K562 (cell line): ENCODE results near the gene OMG. TPM values are rescaled to one million over a fixed set of nuclear protein-coding genes. Genes with fewer than 3 reads are reported as not detected.
A peak's percentile ranks its signal among the peaks of the same experiment; 100 is the strongest.

Experiments
- ATAC-seq: fragments of 200-7000 bp; cut with Tn5 transposase; 3 replicates; pipeline ENCODE4 v1.9.1; 2020; ENCODE audit warnings: moderate library complexity
- BruUV-seq: library from RNA; stranded (reverse); fragments of 400-500 nt; replicated peaks from 2 replicates; lab custom pipeline; 2021; lab: Mats Ljungman, UMichigan
- CTCF ChIA-PET: fragments of 300-600 bp; formaldehyde crosslinking; extraction: SDS; loops from one replicate; lab custom pipeline; 2021; ENCODE audit warnings: low intra/inter-chr PET ratio; lab: Yijun Ruan, JAX
- POLR2A ChIA-PET: fragments of 300-600, 350-650 bp; sonication (Branson Sonifier 250); formaldehyde crosslinking; extraction: SDS; loops from one replicate; lab custom pipeline; 2021; ENCODE audit warnings: antibody characterized with exemption, inconsistent platforms; lab: Yijun Ruan, JAX
- DNase-seq, 4 experiments: peaks; one replicate each; pipeline versions ENCODE4 v3.0.0 to v3.0.0-alpha.2; 2011 to 2018; ENCODE audit warnings: low spot score in 3 of 4, mixed read lengths in 3 of 4; ENCODE audit errors: extremely low read depth in 1 of 4
- FAIRE-seq: peaks from 2 replicates; lab custom pipeline; 2011; peaks lifted over from hg19 to GRCh38; lab: Jason Lieb, UNC
- H2AFZ ChIP-seq: 2 replicates; pipeline ENCODE4 v1.6.0; 2011; ENCODE audit warnings: low read depth, low read length, control low read depth, inconsistent platforms
- H3K27ac ChIP-seq: fragments of 200-600 bp; 3 replicates; pipeline ENCODE4 v1.8.0; 2011; ENCODE audit warnings: low read depth, mild to moderate bottlenecking, control low read depth, inconsistent platforms, low read length, moderate library complexity, mixed read lengths; ENCODE audit errors: extremely low read depth
- H3K27me3 ChIP-seq, 2 experiments: fragments of 300-600 bp in 1 of 2; 2 replicates in 1 of 2; 3 replicates in 1 of 2; pipeline versions ENCODE4 v1.6.0 to v1.8.0; 2011; ENCODE audit warnings: inconsistent platforms in 2 of 2, low read length in 2 of 2, mild to moderate bottlenecking in 1 of 2, mixed read lengths in 1 of 2, moderate library complexity in 1 of 2; ENCODE audit not compliant: control insufficient read depth in 2 of 2, insufficient read depth in 2 of 2
- H3K36me3 ChIP-seq: fragments of 300-600 bp; 3 replicates; pipeline ENCODE4 v1.8.0; 2011; ENCODE audit warnings: mild to moderate bottlenecking, low read length, inconsistent platforms; ENCODE audit not compliant: control insufficient read depth, insufficient read depth
- H3K4me1 ChIP-seq, 2 experiments: fragments of 200-600 bp in 1 of 2; replicated peaks in 1 of 2; 2 replicates in 1 of 2; 3 replicates in 1 of 2; pipeline versions ENCODE4 v1.5.1 to v1.8.0; 2011; ENCODE audit warnings: inconsistent platforms in 2 of 2, low read length in 2 of 2, mild to moderate bottlenecking in 1 of 2, mixed read lengths in 1 of 2, moderate library complexity in 1 of 2; ENCODE audit not compliant: control insufficient read depth in 2 of 2, insufficient read depth in 2 of 2
- H3K4me2 ChIP-seq: 2 replicates; pipeline ENCODE4 v1.6.1; 2011; ENCODE audit warnings: low read length, control low read depth, inconsistent platforms, mixed read lengths; ENCODE audit not compliant: insufficient read depth
- H3K4me3 ChIP-seq: fragments of 200-600 bp; sonication (generic), shearing (Covaris generic); 2 replicates; pipeline ENCODE4 v1.5.1; 2016; ENCODE audit warnings: control low read depth, inconsistent platforms
- H3K79me2 ChIP-seq: fragments of 200-600 bp; 3 replicates; pipeline ENCODE4 v1.8.0; 2011; ENCODE audit warnings: low read length, inconsistent platforms; ENCODE audit not compliant: control insufficient read depth, insufficient read depth
- H3K9ac ChIP-seq, 2 experiments: 2 replicates each; pipeline versions ENCODE4 v1.6.0 to v1.6.1; 2011; ENCODE audit warnings: low read depth in 2 of 2, low read length in 2 of 2, control low read depth in 1 of 2, inconsistent platforms in 1 of 2, mild to moderate bottlenecking in 1 of 2, mixed read lengths in 1 of 2; ENCODE audit not compliant: insufficient read depth in 1 of 2
- H3K9me1 ChIP-seq: one replicate; pipeline ENCODE4 v1.6.0; 2011; ENCODE audit warnings: inconsistent platforms, mild to moderate bottlenecking, low read length, moderate library complexity; ENCODE audit not compliant: control insufficient read depth, insufficient read depth
- H3K9me3 ChIP-seq: replicated peaks from 2 replicates; pipeline ENCODE4 v1.5.1; 2011; ENCODE audit warnings: low read depth, low read length, inconsistent platforms; ENCODE audit not compliant: control insufficient read depth, insufficient read depth
- H4K20me1 ChIP-seq: replicated peaks from 2 replicates; pipeline ENCODE4 v1.6.1; 2011; ENCODE audit warnings: low read length, inconsistent platforms, mixed read lengths; ENCODE audit not compliant: control insufficient read depth, insufficient read depth
- BCL6 ChIP-seq: fragments of 250-450 bp; sonication (Bioruptor Pico); IDR thresholded peaks from 2 replicates; pipeline ENCODE4 v1.4.0; 2020
- CBX3 ChIP-seq, 2 experiments: IDR thresholded peaks; 1 replicate in 1 of 2; 2 replicates in 1 of 2; pipeline ENCODE4 v1.6.1; 2012; ENCODE audit warnings: inconsistent platforms in 2 of 2, low read length in 2 of 2, borderline replicate concordance in 1 of 2, control low read depth in 1 of 2
- ETV6 ChIP-seq, 3 experiments: fragments of 150-350 bp in 1 of 3; sonication (generic) in 1 of 3; formaldehyde crosslinking in 1 of 3; IDR thresholded peaks; 2 replicates each; pipeline versions ENCODE4 v1.6.1 to v1.8.0; 2014 to 2022; ENCODE audit warnings: borderline replicate concordance in 2 of 3, low read depth in 2 of 3, antibody characterized with exemption in 1 of 3, low read length in 1 of 3, mild to moderate bottlenecking in 1 of 3, missing genetic modification reagents in 1 of 3
- GABPB2 ChIP-seq: fragments of 250-450 bp; sonication (Bioruptor Pico); conservative IDR thresholded peaks from 2 replicates; pipeline ENCODE4 v1.5.1; 2021; ENCODE audit warnings: mild to moderate bottlenecking
- HLTF ChIP-seq: fragments of 450-650 bp; IDR thresholded peaks from 2 replicates; pipeline ENCODE4 v1.6.1; 2016
- LEF1 ChIP-seq: fragments of 450-650 bp; IDR thresholded peaks from 2 replicates; pipeline ENCODE4 v1.6.1; 2016; ENCODE audit warnings: mild to moderate bottlenecking
- MEF2D ChIP-seq: conservative IDR thresholded peaks from 2 replicates; pipeline ENCODE4 v1.6.1; 2016; ENCODE audit warnings: low read depth, missing genetic modification characterization, missing compliant biosample characterization
- NR3C1 ChIP-seq: sonication (generic); formaldehyde crosslinking; IDR thresholded peaks from 2 replicates; pipeline ENCODE4 v1.8.1; 2022; ENCODE audit warnings: missing genetic modification reagents
- TAL1 ChIP-seq: fragments of 450-650 bp; IDR thresholded peaks from 2 replicates; pipeline ENCODE4 v1.6.1; 2016; ENCODE audit warnings: mild to moderate bottlenecking
- TBL1XR1 ChIP-seq, 2 experiments: IDR thresholded peaks; 2 replicates each; pipeline ENCODE4 v1.6.1; 2012; ENCODE audit warnings: improper control_type of control experiment in 2 of 2, low read length in 2 of 2, mild to moderate bottlenecking in 1 of 2
- TCFL5 ChIP-seq: fragments of 250-450 bp; sonication (Bioruptor Pico); conservative IDR thresholded peaks from 2 replicates; pipeline ENCODE4 v1.6.1; 2021; ENCODE audit warnings: mild to moderate bottlenecking, moderate library complexity, matching md5 sums
- YY1 ChIP-seq, 3 experiments: IDR thresholded peaks; 2 replicates each; pipeline ENCODE4 v1.6.1; 2011; ENCODE audit warnings: low read length in 2 of 3, mild to moderate bottlenecking in 2 of 3, moderate library complexity in 2 of 3, borderline replicate concordance in 1 of 3, control low read depth in 1 of 3, low read depth in 1 of 3; ENCODE audit not compliant: insufficient read depth in 3 of 3, insufficient replicate concordance in 2 of 3, control insufficient read depth in 1 of 3, insufficient read length in 1 of 3; ENCODE audit errors: extremely low read depth in 1 of 3
- ZFPM2 ChIP-seq: fragments of 250-450 bp; sonication (Bioruptor Pico); IDR thresholded peaks from 2 replicates; pipeline ENCODE4 v1.5.1; 2022; ENCODE audit warnings: mild to moderate bottlenecking
- ZNF134 ChIP-seq: fragments of 250-450 bp; sonication (Bioruptor Pico); conservative IDR thresholded peaks from 2 replicates; pipeline ENCODE4 v1.4.0; 2020
- ZNF780A ChIP-seq: fragments of 250-450 bp; sonication (Bioruptor Pico); IDR thresholded peaks from 2 replicates; pipeline ENCODE4 v1.5.0; 2021; ENCODE audit warnings: mild to moderate bottlenecking
- WGBS: fragments of 100-300 bp; shearing (Covaris generic); methylation state at CpG from one replicate; pipeline ENCODE4 v1.1.6; 2016; ENCODE audit warnings: low coverage, mixed read lengths; ENCODE audit not compliant: insufficient coverage; ENCODE audit errors: missing lambda C conversion rate; 5-methylcytosine and 5-hydroxymethylcytosine counted together
- in situ Hi-C: fragments of 300-500 bp; cut with MboI; formaldehyde crosslinking; loops from 4 replicates; pipeline ENCODE4 v1.15.0; 2018; ENCODE audit warnings: inconsistent platforms, mixed read lengths
- intact Hi-C: fragments of 100-400 bp; cut with micrococcal nuclease; formaldehyde crosslinking; loops from 2 replicates; pipeline ENCODE4 v1.14.2; 2022
- polyA plus RNA-seq, 8 experiments: library from polyadenylated mRNA; depleted of rRNA in 4 of 8; stranded (reverse) in 5 of 8; unstranded in 3 of 8; fragments of >200 nt; fragmentation: Nextera tagmentation in 2 of 8; fragmentation: Illumina TruSeq in 1 of 8; extraction: Ambion mirVana in 2 of 8; extraction: Trizol in 1 of 8; gene quantifications; 2 replicates each; pipeline versions ENCODE4 v1.2.1 to v1.2.3, GENCODE V29; 2011 to 2014; ENCODE audit warnings: inconsistent platforms in 1 of 8, missing spikeins in 1 of 8
- total RNA-seq, 7 experiments: library from RNA; depleted of rRNA in 6 of 7; stranded (reverse); fragments of >200 nt in 6 of 7; fragmentation: Illumina TruSeq in 2 of 7; extraction: Trizol in 2 of 7; gene quantifications; 2 replicates each; pipeline versions ENCODE4 v1.2.1 to v1.2.3, GENCODE V29; 2011 to 2021; ENCODE audit warnings: low replicate concordance in 1 of 7

OMG gene
- total and polyA plus RNA-seq, 9 of the 15 experiments (the other 6 are each of a cell fraction or from before 2014, with no cell fraction given), result 0.41 TPM; not detected in 8

- intact Hi-C loops, result no loop called here
- in situ Hi-C loops, result no loop called here
- ATAC-seq (no peak), DNase-seq (no peak), FAIRE-seq (no peak)
- Histone ChIP-seq H3K79me2 (no peaks in the 10 kb centered on the region), H3K9me1 (no peaks in the 10 kb centered on the region), H3K4me2 (no peak overlapping the region), H3K9me3 (no peaks in the 10 kb centered on the region), H3K27me3 (no peaks in the 10 kb centered on the region), H3K4me3 (no peak overlapping the region), H3K4me1 (no peaks in the 10 kb centered on the region), H3K9ac (no peak overlapping the region), H2AFZ (no peak overlapping the region), H4K20me1 (no peaks in the 10 kb centered on the region), H3K27ac (no peak overlapping the region), H3K36me3 (peaks cover 40% of the 10 kb centered on the region; the same call in 2 of the 3 replicates)
- POLR2A ChIA-PET, result interaction anchor here (0.6 kb wide), 1 partner anchor 155 kb away, joined by 3 read pairs; the partner anchor contains the start of gene NF1
- TF ChIP-seq ZNF134 (CRISPR knock-in tag), result no peak
- peak in 1 of 3 experiments; percentile 52 for TF ChIP-seq YY1 (IDR thresholded peaks at IDR 0.05; ENCODE audit: borderline replicate concordance in 1 of 3, control insufficient read depth in 1 of 3, extremely low read depth in 1 of 3, insufficient read depth in 3 of 3, insufficient read length in 1 of 3, insufficient replicate concordance in 2 of 3, low read depth in 1 of 3, low read length in 2 of 3)
- CTCF ChIA-PET, result no interaction called here
- WGBS, result 65% methylated on average over 4 of the region's 4 CpGs
- no TSS peak for BruUV-seq
Measured at GRCh38 chr17:31249835-31250141, 47.3 kb downstream of the OMG start.

DNA sequence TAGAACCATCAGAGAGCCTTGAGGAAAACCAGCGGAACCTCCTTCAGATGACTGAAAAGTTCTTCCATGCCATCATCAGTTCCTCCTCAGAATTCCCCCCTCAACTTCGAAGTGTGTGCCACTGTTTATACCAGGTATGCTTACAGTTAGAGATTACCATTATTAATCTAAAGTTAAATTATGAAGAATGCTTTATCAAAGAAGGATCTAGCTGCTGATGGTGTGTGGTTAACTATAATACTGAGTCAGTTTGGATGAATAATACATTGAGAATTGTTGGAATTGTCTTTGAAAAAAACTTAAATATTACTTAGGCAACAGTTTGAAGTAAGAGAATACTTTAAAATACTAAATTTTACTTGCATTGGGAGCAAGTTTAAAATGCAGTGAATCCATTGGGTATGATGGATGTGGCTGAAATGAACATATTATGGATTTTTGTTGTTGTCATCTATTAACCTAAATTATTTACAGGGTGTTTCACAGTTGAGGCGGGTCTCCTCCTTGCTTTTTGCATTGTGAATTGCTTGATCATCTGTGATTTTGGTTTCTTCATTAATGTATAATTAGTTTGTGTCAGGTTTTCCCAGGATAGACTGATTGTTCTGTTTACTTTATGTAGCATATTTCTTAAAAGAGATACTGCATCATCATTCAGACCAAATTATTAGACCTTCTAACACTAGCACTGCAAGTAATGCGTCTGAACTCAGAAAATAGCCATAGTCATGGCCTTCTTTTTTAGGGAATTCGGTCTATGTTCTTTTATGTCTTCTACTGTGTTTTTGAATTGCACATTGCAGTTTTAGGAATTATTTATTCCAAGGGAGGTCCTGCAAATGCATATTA lies 47.8 kb downstream of the OMG start:
- no peak overlapping the region for H2AFZ ChIP-seq
- no peak overlapping the region for H3K4me3 ChIP-seq
- H3K9me3 ChIP-seq, result no peaks in the 10 kb centered on the region
- DNase-seq (no peak), FAIRE-seq (no peak), ATAC-seq (no peak)
- no peaks in the 10 kb centered on the region for H3K27me3 ChIP-seq
- H4K20me1 ChIP-seq, result no peaks in the 10 kb centered on the region
- intact Hi-C loops, result no loop called here
- no peaks in the 10 kb centered on the region for H3K9me1 ChIP-seq
- 90% methylated on average over 5 of the region's 5 CpGs for WGBS
- no peak overlapping the region for H3K4me2 ChIP-seq
- H3K36me3 ChIP-seq, result peaks cover 45% of the 10 kb centered on the region
- no peaks in the 10 kb centered on the region for H3K4me1 ChIP-seq
- no TSS peak for BruUV-seq
- in situ Hi-C loops, result no loop called here
- ChIA-PET POLR2A (no interaction called here), CTCF (no interaction called here)
- H3K79me2 ChIP-seq, result no peaks in the 10 kb centered on the region
- no peak overlapping the region for H3K27ac ChIP-seq
- TF ChIP-seq CBX3 (IDR thresholded peaks at IDR 0.05; ENCODE audit: borderline replicate concordance in 1 of 2, low read length in 2 of 2), result no peak
- TF ChIP-seq ETV6 (IDR thresholded peaks at IDR 0.05; ENCODE audit: borderline replicate concordance in 1 of 2, low read depth in 2 of 2, low read length in 1 of 2), result no peak
- TF ChIP-seq ETV6 (CRISPR knock-in tag; IDR thresholded peaks at IDR 0.05; ENCODE audit: borderline replicate concordance), result no peak
- TF ChIP-seq ZNF780A (CRISPR knock-in tag), result no peak
- no peak for TF ChIP-seq ZFPM2 (CRISPR knock-in tag)
- no peak for TF ChIP-seq HLTF
- no peak for TF ChIP-seq BCL6
- no peak for TF ChIP-seq TBL1XR1 (IDR thresholded peaks at IDR 0.05; ENCODE audit: low read length in 2 of 2)
- TF ChIP-seq TCFL5 (CRISPR knock-in tag), result no peak
- TF ChIP-seq NR3C1, result no peak
- TF ChIP-seq GABPB2 (CRISPR knock-in tag), result no peak
- no peak for TF ChIP-seq TAL1
- TF ChIP-seq LEF1, result no peak
- no peak for TF ChIP-seq MEF2D (tag)
- H3K9ac ChIP-seq, result no peak overlapping the region
